SU-DHL-6 (cell line): Measurements from ENCODE around the gene DBF4B.

Experiments used
- CTCF ChIP-seq: fragments of 200-600 bp; sonication (generic); IDR thresholded peaks from one replicate; pipeline ENCODE4 v1.5.1; 2017; ENCODE audit warnings: antibody characterized with exemption, mild to moderate bottlenecking, low read length, moderate library complexity; ENCODE audit not compliant: insufficient read depth, poor library complexity, severe bottlenecking
- EZH2phosphoT487 ChIP-seq: fragments of 200-600 bp; sonication (generic), shearing (Covaris generic); conservative IDR thresholded peaks from 2 replicates; pipeline ENCODE4 v1.6.1; 2018; ENCODE audit warnings: mild to moderate bottlenecking, antibody characterized with exemption, low read length, moderate library complexity, mixed read lengths

GRCh38 chr17:44766409-44767038 lies 58.1 kb downstream of the DBF4B start:
- TF ChIP-seq CTCF (no peak), EZH2phosphoT487 (no peak)
